Measurements from ENCODE around the gene KCTD19. TPM values are rescaled to one million over a fixed set of nuclear protein-coding genes. Genes with fewer than 3 reads are reported as not detected.

KCTD19 gene
- total and polyA plus RNA-seq, 8 donors = 0.09 to 0.70 (median 0.49) TPM; not detected in 2

GRCh38 chr16:67257486-67258160 lies 68.9 kb downstream of the KCTD19 start:
- Histone ChIP-seq H3K9me3 (no peaks in the 10 kb centered on the region), H3K27ac (no peak overlapping the region), H3K4me3 (no peak overlapping the region), H3K27me3 (no peaks in the 10 kb centered on the region), H3K4me1 (no peaks in the 10 kb centered on the region), H3K36me3 (no peaks in the 10 kb centered on the region)
- ATAC-seq = no peak
- intact Hi-C loops (cut with DNase I) = no loop called here
- FAIRE-seq = no peak
- WGBS, 2 donors = 76 to 82% methylated on average over 4 of the region's 4 CpGs
- TF ChIP-seq CTCF (IDR thresholded peaks at IDR 0.05) = no peak
- no peak for DNase-seq

- H3K9me3 ChIP-seq = no peaks in the 10 kb centered on the region
- FAIRE-seq = no peak
- no peak overlapping the region for H3K27ac ChIP-seq
- no peaks in the 10 kb centered on the region for H3K4me1 ChIP-seq
- H3K4me3 ChIP-seq = no peak overlapping the region
- no peak for DNase-seq
- intact Hi-C loops (cut with DNase I) = no loop called here
- no peaks in the 10 kb centered on the region for H3K36me3 ChIP-seq
- no peaks in the 10 kb centered on the region for H3K27me3 ChIP-seq
- TF ChIP-seq CTCF (IDR thresholded peaks at IDR 0.05) = no peak
- 88 to 92% methylated on average over 11 of the region's 11 CpGs for WGBS, 2 donors
- ATAC-seq = no peak
Measured at GRCh38 chr16:67256701-67257230, 69.8 kb downstream of the KCTD19 start.

GRCh38 chr16:67255553-67256221 lies 70.9 kb downstream of the KCTD19 start:
- no peaks in the 10 kb centered on the region for H3K4me1 ChIP-seq
- no peak overlapping the region for H3K27ac ChIP-seq
- no peak for ATAC-seq
- no peaks in the 10 kb centered on the region for H3K36me3 ChIP-seq
- DNase-seq = peak in 1 of 6 donors; percentile 15
- TF ChIP-seq CTCF (IDR thresholded peaks at IDR 0.05) = no peak
- no peaks in the 10 kb centered on the region for H3K9me3 ChIP-seq
- intact Hi-C loops (cut with DNase I) = no loop called here
- no peak for FAIRE-seq
- no peaks in the 10 kb centered on the region for H3K27me3 ChIP-seq
- H3K4me3 ChIP-seq = no peak overlapping the region
- WGBS, 2 donors = 87 to 92% methylated on average over 17 of the region's 17 CpGs

GRCh38 chr16:67254801-67255552 lies 71.6 kb downstream of the KCTD19 start:
- intact Hi-C loops (cut with DNase I) = no loop called here
- no peaks in the 10 kb centered on the region for H3K9me3 ChIP-seq
- TF ChIP-seq CTCF (IDR thresholded peaks at IDR 0.05) = no peak
- no peaks in the 10 kb centered on the region for H3K36me3 ChIP-seq
- no peak overlapping the region for H3K4me3 ChIP-seq
- H3K27me3 ChIP-seq = no peaks in the 10 kb centered on the region
- H3K4me1 ChIP-seq = no peaks in the 10 kb centered on the region
- no peak overlapping the region for H3K27ac ChIP-seq
- DNase-seq = peak in 1 of 6 donors; percentile 15
- no peak for ATAC-seq
- FAIRE-seq = no peak
- 85 to 86% methylated on average over 18 of the region's 18 CpGs for WGBS, 2 donors

All from pancreas (tissue), 10 donors.